OCI-LY1 (cell line): ENCODE results near the gene ARPC2.

Experiments
- H2AFZ ChIP-seq: fragments of 200-600 bp; sonication (generic), shearing (Covaris generic); 2 replicates; pipeline ENCODE4 v1.6.0; 2014; ENCODE audit warnings: antibody characterized with exemption, mild to moderate bottlenecking, low read length
- H3F3A ChIP-seq: fragments of 200-600 bp; sonication (generic), shearing (Covaris generic); 2 replicates; pipeline ENCODE4 v1.6.0; 2014; ENCODE audit warnings: mild to moderate bottlenecking, antibody characterized with exemption, low read length, moderate library complexity; ENCODE audit not compliant: insufficient read depth
- H3K27ac ChIP-seq: fragments of 200-600 bp; sonication (generic); 2 replicates; pipeline ENCODE4 v1.5.1; 2014; ENCODE audit warnings: low read length, mixed run types, mild to moderate bottlenecking, low read depth; ENCODE audit not compliant: poor library complexity, severe bottlenecking
- H3K27me3 ChIP-seq: fragments of 200-600 bp; sonication (generic); 2 replicates; pipeline ENCODE4 v1.6.0; 2014; ENCODE audit warnings: antibody characterized with exemption, mild to moderate bottlenecking, low read length, moderate library complexity; ENCODE audit not compliant: insufficient read depth
- H3K36me3 ChIP-seq: fragments of 200-600 bp; sonication (generic); 2 replicates; pipeline ENCODE4 v1.6.1; 2014; ENCODE audit warnings: mild to moderate bottlenecking, antibody characterized with exemption, low read length, moderate library complexity, mixed read lengths; ENCODE audit not compliant: insufficient read depth
- H3K4me1 ChIP-seq: fragments of 200-600 bp; sonication (generic); 2 replicates; pipeline ENCODE4 v1.5.1; 2014; ENCODE audit warnings: mild to moderate bottlenecking, low read length, moderate library complexity; ENCODE audit not compliant: insufficient read depth, severe bottlenecking
- H3K4me2 ChIP-seq: fragments of 200-600 bp; sonication (generic), shearing (Covaris generic); 2 replicates; pipeline ENCODE4 v1.6.1; 2014; ENCODE audit warnings: low read length
- H3K4me3 ChIP-seq: fragments of 200-600 bp; sonication (generic); 2 replicates; pipeline ENCODE4 v1.5.1; 2014; ENCODE audit warnings: low read length, low read depth, mild to moderate bottlenecking, mixed read lengths; ENCODE audit not compliant: poor library complexity, severe bottlenecking
- H3K79me2 ChIP-seq: fragments of 200-600 bp; shearing (Covaris generic); 2 replicates; pipeline ENCODE4 v1.6.1; 2016; ENCODE audit warnings: mixed run types, low read length, mixed read lengths; ENCODE audit not compliant: insufficient read depth
- H3K9ac ChIP-seq: fragments of 200-600 bp; sonication (generic), shearing (Covaris generic); 2 replicates; pipeline ENCODE4 v1.6.1; 2014; ENCODE audit warnings: mild to moderate bottlenecking, low read length, mixed read lengths
- H3K9me2 ChIP-seq: fragments of 200-600 bp; sonication (generic), shearing (Covaris generic); 2 replicates; pipeline ENCODE4 v1.6.1; 2014; ENCODE audit warnings: low read depth, mild to moderate bottlenecking, low read length, mixed read lengths
- H3K9me3 ChIP-seq: fragments of 200-600 bp; shearing (Covaris generic); 2 replicates; pipeline ENCODE4 v1.6.1; 2014; ENCODE audit warnings: low read length, mixed read lengths
- H4K20me1 ChIP-seq: fragments of 200-600 bp; sonication (generic), shearing (Covaris generic); 2 replicates; pipeline ENCODE4 v1.6.0; 2016; ENCODE audit warnings: mild to moderate bottlenecking, low read length; ENCODE audit not compliant: insufficient read depth
- EZH2 ChIP-seq: fragments of 200-600 bp; sonication (generic), shearing (Covaris generic); IDR thresholded peaks from 2 replicates; pipeline ENCODE4 v1.8.0; 2017; ENCODE audit warnings: borderline replicate concordance, mixed run types, mild to moderate bottlenecking, antibody characterized with exemption, low read length, moderate library complexity, mixed read lengths
- TF ChIP-seq, protein P1 (sequence below): fragments of 200-600 bp; sonication (generic), shearing (Covaris generic); IDR thresholded peaks from 2 replicates; pipeline ENCODE4 v1.5.1; 2017; ENCODE audit warnings: mild to moderate bottlenecking, antibody characterized with exemption, low read length, moderate library complexity, mixed read lengths

The ARPC2 gene

GRCh38 chr2:218186876-218187275, 30.1 kb upstream of the ARPC2 start:
- H2AFZ ChIP-seq: no peak overlapping the region
- no peak overlapping the region for H3K27ac ChIP-seq
- no peaks in the 10 kb centered on the region for H4K20me1 ChIP-seq

GRCh38 chr2:218187296-218188015, 29.5 kb upstream of the ARPC2 start:
- Histone ChIP-seq H3K9ac (no peak overlapping the region), H3K4me1 (no peaks in the 10 kb centered on the region), H3K27me3 (no peaks in the 10 kb centered on the region), H3K27ac (no peak overlapping the region), H3K9me2 (no peaks in the 10 kb centered on the region), H3K79me2 (no peaks in the 10 kb centered on the region), H3K4me2 (no peak overlapping the region), H4K20me1 (no peaks in the 10 kb centered on the region), H3K4me3 (no peak overlapping the region), H3K9me3 (no peaks in the 10 kb centered on the region), H2AFZ (no peak overlapping the region), H3K36me3 (no peaks in the 10 kb centered on the region), H3F3A (no peaks in the 10 kb centered on the region)
- TF ChIP-seq, protein P1, sequence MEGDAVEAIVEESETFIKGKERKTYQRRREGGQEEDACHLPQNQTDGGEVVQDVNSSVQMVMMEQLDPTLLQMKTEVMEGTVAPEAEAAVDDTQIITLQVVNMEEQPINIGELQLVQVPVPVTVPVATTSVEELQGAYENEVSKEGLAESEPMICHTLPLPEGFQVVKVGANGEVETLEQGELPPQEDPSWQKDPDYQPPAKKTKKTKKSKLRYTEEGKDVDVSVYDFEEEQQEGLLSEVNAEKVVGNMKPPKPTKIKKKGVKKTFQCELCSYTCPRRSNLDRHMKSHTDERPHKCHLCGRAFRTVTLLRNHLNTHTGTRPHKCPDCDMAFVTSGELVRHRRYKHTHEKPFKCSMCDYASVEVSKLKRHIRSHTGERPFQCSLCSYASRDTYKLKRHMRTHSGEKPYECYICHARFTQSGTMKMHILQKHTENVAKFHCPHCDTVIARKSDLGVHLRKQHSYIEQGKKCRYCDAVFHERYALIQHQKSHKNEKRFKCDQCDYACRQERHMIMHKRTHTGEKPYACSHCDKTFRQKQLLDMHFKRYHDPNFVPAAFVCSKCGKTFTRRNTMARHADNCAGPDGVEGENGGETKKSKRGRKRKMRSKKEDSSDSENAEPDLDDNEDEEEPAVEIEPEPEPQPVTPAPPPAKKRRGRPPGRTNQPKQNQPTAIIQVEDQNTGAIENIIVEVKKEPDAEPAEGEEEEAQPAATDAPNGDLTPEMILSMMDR: no peak

More at GRCh38 chr2:218186876-218187275, 30.1 kb upstream of the ARPC2 start:
- TF ChIP-seq, protein P1: no peak
- TF ChIP-seq EZH2: no peak
- Histone ChIP-seq H3K36me3 (no peaks in the 10 kb centered on the region), H3K4me1 (no peaks in the 10 kb centered on the region), H3F3A (no peaks in the 10 kb centered on the region), H3K4me3 (no peak overlapping the region), H3K9me2 (no peaks in the 10 kb centered on the region), H3K9me3 (no peaks in the 10 kb centered on the region), H3K27me3 (no peaks in the 10 kb centered on the region), H3K4me2 (no peak overlapping the region), H3K79me2 (no peaks in the 10 kb centered on the region), H3K9ac (no peak overlapping the region)

DNA sequence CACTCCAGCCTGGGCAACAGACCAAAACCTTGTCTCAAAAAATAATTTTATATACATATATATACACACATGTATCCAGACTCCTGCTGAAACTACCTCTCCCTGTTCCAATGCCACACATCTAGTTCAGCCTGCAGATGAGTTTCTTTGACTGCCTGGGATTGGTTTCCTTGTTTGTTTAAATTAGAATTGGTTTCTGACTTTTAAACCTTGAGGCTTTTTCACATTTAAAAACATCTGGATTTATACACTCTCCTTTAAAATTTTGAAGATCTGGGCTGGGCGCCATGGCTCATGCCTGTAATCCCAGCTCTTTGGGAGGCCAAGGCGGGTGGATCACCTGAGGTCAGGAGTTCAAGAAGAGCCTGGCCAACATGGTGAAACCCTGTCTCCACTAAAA, 28.5 kb upstream of the ARPC2 start:
- H4K20me1 ChIP-seq: no peaks in the 10 kb centered on the region
- H3K36me3 ChIP-seq: no peaks in the 10 kb centered on the region
- no peak overlapping the region for H3K4me3 ChIP-seq
- no peaks in the 10 kb centered on the region for H3K9me2 ChIP-seq
- no peak for TF ChIP-seq EZH2
- TF ChIP-seq, protein P1: no peak
- no peaks in the 10 kb centered on the region for H3F3A ChIP-seq
- no peaks in the 10 kb centered on the region for H3K79me2 ChIP-seq
- H3K4me2 ChIP-seq: no peak overlapping the region
- H3K4me1 ChIP-seq: no peaks in the 10 kb centered on the region
- H3K9me3 ChIP-seq: no peaks in the 10 kb centered on the region
- H3K9ac ChIP-seq: no peak overlapping the region
- no peaks in the 10 kb centered on the region for H3K27me3 ChIP-seq
- no peak overlapping the region for H3K27ac ChIP-seq
- H2AFZ ChIP-seq: no peak overlapping the region
